ENCODE measurements around the gene TP53INP2. TPM values are rescaled to one million over a fixed set of nuclear protein-coding genes. Genes with fewer than 3 reads are reported as not detected.

Gene TP53INP2
- total RNA-seq, 1 experiment from 2014 or later: 20.6 TPM

DNA sequence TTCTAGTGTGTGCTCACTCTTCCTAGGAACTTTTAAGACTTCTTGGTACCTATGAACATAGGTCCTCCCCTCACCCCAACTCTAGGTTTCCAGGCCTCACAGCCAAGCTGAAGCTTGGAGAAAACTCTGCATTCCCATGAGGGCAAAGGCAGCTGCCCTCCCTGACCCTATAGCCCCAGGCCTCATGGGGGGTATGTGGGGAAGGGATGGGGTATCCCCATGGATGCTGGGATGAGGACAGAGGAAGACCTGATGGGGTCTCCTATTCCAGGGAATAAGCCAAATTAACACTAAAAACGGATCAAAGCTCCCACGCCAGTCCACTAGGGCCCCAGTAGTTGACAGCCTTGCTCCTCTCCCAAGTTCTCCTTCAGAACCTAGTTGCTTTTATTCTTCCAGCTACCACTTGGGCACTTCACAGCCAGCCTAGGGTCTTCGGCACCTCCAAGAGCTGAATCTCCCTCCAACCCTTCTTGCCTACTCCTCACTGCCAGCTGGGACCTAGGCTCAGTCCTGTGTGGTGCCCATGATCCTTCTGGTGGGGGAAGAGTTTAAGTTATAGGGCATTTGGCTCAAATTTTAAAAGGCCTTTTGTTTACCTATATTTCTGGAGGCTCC is 7.8 kb downstream of the TP53INP2 start:
- Histone ChIP-seq H3K27ac (ENCODE audit: low read length) (no peak overlapping the region), H3K9me3 (ENCODE audit: control insufficient read depth, insufficient read depth, low read depth, low read length) (no peaks in the 10 kb centered on the region), H3K27me3 (ENCODE audit: control insufficient read depth, insufficient read depth, low read length) (no peaks in the 10 kb centered on the region), H3K36me3 (ENCODE audit: control insufficient read depth, insufficient read depth, low read length) (peaks cover 2% of the 10 kb centered on the region; the same call in 1 of the 2 replicates), H3K4me1 (ENCODE audit: control insufficient read depth, insufficient read depth, low read length) (peaks cover 5% of the 10 kb centered on the region; the same call in 1 of the 2 replicates), H3K4me3 (ENCODE audit: low read depth in 2 of 2, low read length in 2 of 2) (no peak overlapping the region)
- no TSS peak for BruUV-seq (replicated peaks)
- ChIA-PET POLR2A (no interaction called here), CTCF (no interaction called here)
- intact Hi-C loops (cut with micrococcal nuclease; ENCODE audit: unreplicated experiment) (no loop called here), in situ Hi-C loops (cut with HindIII; ENCODE audit: low pct_unique_long_range_greater_than_20kb, low sequenced_read_pairs) (no loop called here)
- TF ChIP-seq, protein P1, sequence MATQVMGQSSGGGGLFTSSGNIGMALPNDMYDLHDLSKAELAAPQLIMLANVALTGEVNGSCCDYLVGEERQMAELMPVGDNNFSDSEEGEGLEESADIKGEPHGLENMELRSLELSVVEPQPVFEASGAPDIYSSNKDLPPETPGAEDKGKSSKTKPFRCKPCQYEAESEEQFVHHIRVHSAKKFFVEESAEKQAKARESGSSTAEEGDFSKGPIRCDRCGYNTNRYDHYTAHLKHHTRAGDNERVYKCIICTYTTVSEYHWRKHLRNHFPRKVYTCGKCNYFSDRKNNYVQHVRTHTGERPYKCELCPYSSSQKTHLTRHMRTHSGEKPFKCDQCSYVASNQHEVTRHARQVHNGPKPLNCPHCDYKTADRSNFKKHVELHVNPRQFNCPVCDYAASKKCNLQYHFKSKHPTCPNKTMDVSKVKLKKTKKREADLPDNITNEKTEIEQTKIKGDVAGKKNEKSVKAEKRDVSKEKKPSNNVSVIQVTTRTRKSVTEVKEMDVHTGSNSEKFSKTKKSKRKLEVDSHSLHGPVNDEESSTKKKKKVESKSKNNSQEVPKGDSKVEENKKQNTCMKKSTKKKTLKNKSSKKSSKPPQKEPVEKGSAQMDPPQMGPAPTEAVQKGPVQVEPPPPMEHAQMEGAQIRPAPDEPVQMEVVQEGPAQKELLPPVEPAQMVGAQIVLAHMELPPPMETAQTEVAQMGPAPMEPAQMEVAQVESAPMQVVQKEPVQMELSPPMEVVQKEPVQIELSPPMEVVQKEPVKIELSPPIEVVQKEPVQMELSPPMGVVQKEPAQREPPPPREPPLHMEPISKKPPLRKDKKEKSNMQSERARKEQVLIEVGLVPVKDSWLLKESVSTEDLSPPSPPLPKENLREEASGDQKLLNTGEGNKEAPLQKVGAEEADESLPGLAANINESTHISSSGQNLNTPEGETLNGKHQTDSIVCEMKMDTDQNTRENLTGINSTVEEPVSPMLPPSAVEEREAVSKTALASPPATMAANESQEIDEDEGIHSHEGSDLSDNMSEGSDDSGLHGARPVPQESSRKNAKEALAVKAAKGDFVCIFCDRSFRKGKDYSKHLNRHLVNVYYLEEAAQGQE (IDR thresholded peaks at IDR 0.05; ENCODE audit: insufficient read depth in 1 of 2, low read depth in 2 of 2, low read length in 1 of 2): no peak
- no peak for TF ChIP-seq POLR2AphosphoS5 (IDR thresholded peaks at IDR 0.05; ENCODE audit: low read depth, low read length)
- TF ChIP-seq SIN3A (IDR thresholded peaks at IDR 0.05; ENCODE audit: borderline replicate concordance, insufficient read depth, low read depth, low read length): no peak
- TF ChIP-seq, protein P2, sequence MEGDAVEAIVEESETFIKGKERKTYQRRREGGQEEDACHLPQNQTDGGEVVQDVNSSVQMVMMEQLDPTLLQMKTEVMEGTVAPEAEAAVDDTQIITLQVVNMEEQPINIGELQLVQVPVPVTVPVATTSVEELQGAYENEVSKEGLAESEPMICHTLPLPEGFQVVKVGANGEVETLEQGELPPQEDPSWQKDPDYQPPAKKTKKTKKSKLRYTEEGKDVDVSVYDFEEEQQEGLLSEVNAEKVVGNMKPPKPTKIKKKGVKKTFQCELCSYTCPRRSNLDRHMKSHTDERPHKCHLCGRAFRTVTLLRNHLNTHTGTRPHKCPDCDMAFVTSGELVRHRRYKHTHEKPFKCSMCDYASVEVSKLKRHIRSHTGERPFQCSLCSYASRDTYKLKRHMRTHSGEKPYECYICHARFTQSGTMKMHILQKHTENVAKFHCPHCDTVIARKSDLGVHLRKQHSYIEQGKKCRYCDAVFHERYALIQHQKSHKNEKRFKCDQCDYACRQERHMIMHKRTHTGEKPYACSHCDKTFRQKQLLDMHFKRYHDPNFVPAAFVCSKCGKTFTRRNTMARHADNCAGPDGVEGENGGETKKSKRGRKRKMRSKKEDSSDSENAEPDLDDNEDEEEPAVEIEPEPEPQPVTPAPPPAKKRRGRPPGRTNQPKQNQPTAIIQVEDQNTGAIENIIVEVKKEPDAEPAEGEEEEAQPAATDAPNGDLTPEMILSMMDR (IDR thresholded peaks at IDR 0.05): no peak
- no peak for TF ChIP-seq TCF7L2 (IDR thresholded peaks at IDR 0.05; ENCODE audit: low read depth, low read length)
- ATAC-seq (no peak), DNase-seq (ENCODE audit: low read depth, low spot score) (no peak)

DNA sequence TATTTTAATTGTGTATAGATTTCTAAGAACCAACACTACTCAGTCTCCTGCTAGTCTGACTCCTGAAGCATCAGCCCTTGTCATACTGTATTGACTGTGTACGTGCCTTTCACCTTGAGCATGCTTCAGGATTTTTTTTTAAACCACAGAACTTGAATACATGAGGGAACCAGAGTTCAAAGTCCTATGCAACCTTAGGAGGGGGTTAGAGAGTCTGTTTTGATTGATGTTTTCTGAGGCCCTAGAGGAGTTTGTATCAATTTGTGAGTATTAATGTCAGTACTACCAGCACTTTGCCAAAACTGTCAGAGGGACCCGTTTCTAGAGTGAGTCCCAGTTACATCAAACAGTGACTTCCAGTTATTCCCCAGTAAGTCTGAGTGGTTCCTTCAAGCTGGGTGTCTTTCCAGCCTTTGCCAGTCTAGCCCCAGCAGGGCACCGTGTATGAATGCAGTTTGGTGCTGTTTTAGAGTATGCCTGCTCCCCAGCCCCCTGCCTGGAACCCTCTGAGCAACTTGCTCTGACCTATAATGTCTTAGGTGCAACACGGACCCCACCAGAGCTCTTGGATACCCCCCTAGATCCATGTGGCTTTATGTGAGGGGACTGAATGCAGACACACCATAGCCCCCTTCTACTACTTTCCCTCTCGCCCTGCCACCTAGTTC is 8.5 kb downstream of the TP53INP2 start:
- in situ Hi-C loops (cut with HindIII; ENCODE audit: low pct_unique_long_range_greater_than_20kb, low sequenced_read_pairs) (no loop called here), intact Hi-C loops (cut with micrococcal nuclease; ENCODE audit: unreplicated experiment) (no loop called here)
- TF ChIP-seq, protein P1 (IDR thresholded peaks at IDR 0.05; ENCODE audit: insufficient read depth in 1 of 2, low read depth in 2 of 2, low read length in 1 of 2): no peak
- TF ChIP-seq TCF7L2 (IDR thresholded peaks at IDR 0.05; ENCODE audit: low read depth, low read length) (no peak), POLR2AphosphoS5 (IDR thresholded peaks at IDR 0.05; ENCODE audit: low read depth, low read length) (no peak), SIN3A (IDR thresholded peaks at IDR 0.05; ENCODE audit: borderline replicate concordance, insufficient read depth, low read depth, low read length) (no peak)
- TF ChIP-seq, protein P2 (IDR thresholded peaks at IDR 0.05): no peak
- H3K27ac ChIP-seq (ENCODE audit: low read length): no peak overlapping the region
- no peak overlapping the region for H3K4me3 ChIP-seq (ENCODE audit: low read depth in 2 of 2, low read length in 2 of 2)
- CTCF ChIA-PET: no interaction called here
- no peaks in the 10 kb centered on the region for H3K27me3 ChIP-seq (ENCODE audit: control insufficient read depth, insufficient read depth, low read length)
- no peaks in the 10 kb centered on the region for H3K9me3 ChIP-seq (ENCODE audit: control insufficient read depth, insufficient read depth, low read depth, low read length)
- DNase-seq (ENCODE audit: low read depth, low spot score) (no peak), ATAC-seq (no peak)
- H3K36me3 ChIP-seq (ENCODE audit: control insufficient read depth, insufficient read depth, low read length): peaks cover 2% of the 10 kb centered on the region; the same call in 1 of the 2 replicates
- POLR2A ChIA-PET: no interaction called here
- TSS peak; percentile 72 for BruUV-seq (replicated peaks)
- H3K4me1 ChIP-seq (ENCODE audit: control insufficient read depth, insufficient read depth, low read length): peaks cover 5% of the 10 kb centered on the region; the same call in 1 of the 2 replicates

Data from Panc1 (cell line).